ENCODE measurements around the gene DNAJC5G.

DNA sequence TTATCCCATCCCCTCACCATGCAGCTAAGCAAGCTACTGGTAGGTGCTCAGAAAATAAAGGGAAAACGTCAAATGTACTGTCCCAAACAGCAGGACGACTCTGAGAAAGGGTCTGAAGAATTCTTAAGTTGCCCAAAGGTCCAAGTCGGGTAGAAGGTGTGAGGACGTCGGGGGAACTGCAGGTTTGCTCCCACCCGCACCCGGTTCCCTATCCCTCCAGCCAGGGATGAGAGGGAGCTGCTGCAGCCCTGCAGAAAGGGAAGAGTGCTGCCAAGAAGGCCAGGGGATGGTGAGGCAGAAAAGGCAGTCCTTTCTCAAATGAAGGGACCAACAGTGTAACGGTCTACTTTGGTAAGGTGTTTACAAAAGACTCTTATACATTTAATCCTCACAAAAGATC lies 39.9 kb downstream of the DNAJC5G start:
- TF ChIP-seq, protein P1, sequence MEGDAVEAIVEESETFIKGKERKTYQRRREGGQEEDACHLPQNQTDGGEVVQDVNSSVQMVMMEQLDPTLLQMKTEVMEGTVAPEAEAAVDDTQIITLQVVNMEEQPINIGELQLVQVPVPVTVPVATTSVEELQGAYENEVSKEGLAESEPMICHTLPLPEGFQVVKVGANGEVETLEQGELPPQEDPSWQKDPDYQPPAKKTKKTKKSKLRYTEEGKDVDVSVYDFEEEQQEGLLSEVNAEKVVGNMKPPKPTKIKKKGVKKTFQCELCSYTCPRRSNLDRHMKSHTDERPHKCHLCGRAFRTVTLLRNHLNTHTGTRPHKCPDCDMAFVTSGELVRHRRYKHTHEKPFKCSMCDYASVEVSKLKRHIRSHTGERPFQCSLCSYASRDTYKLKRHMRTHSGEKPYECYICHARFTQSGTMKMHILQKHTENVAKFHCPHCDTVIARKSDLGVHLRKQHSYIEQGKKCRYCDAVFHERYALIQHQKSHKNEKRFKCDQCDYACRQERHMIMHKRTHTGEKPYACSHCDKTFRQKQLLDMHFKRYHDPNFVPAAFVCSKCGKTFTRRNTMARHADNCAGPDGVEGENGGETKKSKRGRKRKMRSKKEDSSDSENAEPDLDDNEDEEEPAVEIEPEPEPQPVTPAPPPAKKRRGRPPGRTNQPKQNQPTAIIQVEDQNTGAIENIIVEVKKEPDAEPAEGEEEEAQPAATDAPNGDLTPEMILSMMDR (IDR thresholded peaks at IDR 0.05; ENCODE audit: extremely low read depth in 1 of 2, insufficient read depth in 1 of 2, low read depth in 1 of 2, low read length in 2 of 2) = no peak
- no peak for TF ChIP-seq FOS (IDR thresholded peaks at IDR 0.05; ENCODE audit: borderline replicate concordance, insufficient read depth, low read length)
- TF ChIP-seq JUN (IDR thresholded peaks at IDR 0.05; ENCODE audit: borderline replicate concordance, insufficient read depth, insufficient read length, low read depth) = no peak
- TF ChIP-seq POLR2A (IDR thresholded peaks at IDR 0.05; ENCODE audit: low read depth, low read length) = no peak
- TF ChIP-seq MAX (IDR thresholded peaks at IDR 0.05; ENCODE audit: insufficient read depth, insufficient read length) = no peak
- no peak for TF ChIP-seq POLR2AphosphoS5 (IDR thresholded peaks at IDR 0.05; ENCODE audit: insufficient read depth, low read depth, low read length)
- no peak for TF ChIP-seq EZH2 (IDR thresholded peaks at IDR 0.05; ENCODE audit: borderline replicate concordance, low read depth, low read length, severe bottlenecking)

Measured in endothelial cell of umbilical vein (primary cell).